GM12874 (cell line): ENCODE measurements around the gene LARGE1.

Experiments used
- CTCF ChIP-seq: IDR thresholded peaks from 2 replicates; pipeline ENCODE4 v1.5.1; 2011; ENCODE audit warnings: low read depth, mild to moderate bottlenecking, control low read depth, low read length, moderate library complexity; ENCODE audit not compliant: insufficient read depth

Gene LARGE1

GRCh38 chr22:33743756-33744155 is 176.5 kb downstream of the LARGE1 start:
- no peak for TF ChIP-seq CTCF

DNA sequence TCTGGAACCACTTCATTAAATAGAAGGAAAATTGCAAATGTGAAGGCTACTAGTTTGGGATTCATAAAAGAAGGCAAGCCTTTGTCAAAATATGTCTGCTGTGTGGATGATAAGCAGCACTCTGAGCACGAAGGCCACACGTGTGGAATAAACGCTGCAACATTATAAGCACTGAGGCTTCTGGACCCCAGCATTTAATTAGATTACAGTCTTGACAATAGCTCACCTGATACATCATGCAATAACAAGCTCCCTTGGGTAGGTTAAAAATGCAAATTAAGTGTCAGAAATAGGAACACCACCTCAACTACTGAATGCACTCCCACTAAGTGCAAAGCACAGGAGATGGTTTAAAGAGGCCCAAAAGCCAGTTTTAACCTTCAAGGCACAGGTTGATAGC is 179.3 kb downstream of the LARGE1 start:
- no peak for TF ChIP-seq CTCF

GRCh38 chr22:33739516-33739915 is 180.8 kb downstream of the LARGE1 start:
- TF ChIP-seq CTCF: no peak

GRCh38 chr22:33737662-33738061 is 182.6 kb downstream of the LARGE1 start:
- no peak for TF ChIP-seq CTCF

GRCh38 chr22:33735978-33736377 is 184.3 kb downstream of the LARGE1 start:
- TF ChIP-seq CTCF: no peak

DNA sequence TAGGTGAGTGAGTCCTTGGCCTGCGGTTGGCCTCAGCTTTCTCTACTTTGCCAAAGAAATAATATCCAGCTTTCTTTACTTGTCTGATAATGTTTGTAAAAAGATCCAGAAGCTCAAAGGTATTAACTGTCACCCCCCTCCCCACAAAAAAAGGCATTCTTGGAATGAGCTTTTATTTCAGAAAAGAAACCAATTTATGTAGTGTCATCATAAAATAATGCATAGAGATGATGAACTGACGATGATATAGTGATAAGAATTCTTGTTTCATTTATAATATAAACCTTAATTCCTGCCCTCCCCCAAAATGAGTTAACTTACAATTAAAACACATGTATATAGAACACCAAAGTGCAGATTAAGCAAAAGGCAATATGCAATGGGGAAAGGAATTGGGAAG is 191.4 kb downstream of the LARGE1 start:
- no peak for TF ChIP-seq CTCF

GRCh38 chr22:33726294-33726734 is 194.0 kb downstream of the LARGE1 start:
- no peak for TF ChIP-seq CTCF

GRCh38 chr22:33723915-33724314 is 196.4 kb downstream of the LARGE1 start:
- TF ChIP-seq CTCF: no peak
